ENCODE data around the gene ABHD2.

DNA sequence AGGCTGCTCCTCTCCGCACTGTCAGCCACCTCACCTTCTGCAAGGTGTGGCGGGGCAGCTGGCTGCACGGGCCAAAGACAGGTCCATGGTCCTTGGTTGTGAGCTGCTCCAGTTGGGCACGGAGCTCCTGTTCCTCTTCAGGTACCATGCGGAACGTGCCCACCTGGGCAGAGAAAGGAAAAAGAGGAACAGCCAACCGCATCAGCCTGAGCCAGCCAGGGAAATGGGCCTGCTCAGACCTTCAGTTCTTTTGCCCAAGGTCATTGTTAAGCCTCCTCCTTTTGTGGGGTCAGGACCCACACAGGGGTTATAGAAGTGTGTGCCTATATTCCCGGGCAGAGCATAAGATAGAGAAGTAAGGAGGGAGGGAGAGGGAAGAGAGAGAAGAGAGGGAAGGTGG lies 130.3 kb downstream of the ABHD2 start:
- TF ChIP-seq CTCF (IDR thresholded peaks at IDR 0.05) (no peak), POLR2A (IDR thresholded peaks at IDR 0.05) (no peak), EP300 (IDR thresholded peaks at IDR 0.05) (no peak)

All from tibial nerve (tissue), 4 donors.